ENCODE results near the gene BCAS3. TPM values are rescaled to one million over a fixed set of nuclear protein-coding genes. Genes with fewer than 3 reads are reported as not detected.

BCAS3 gene
- total RNA-seq, 2 experiments from 2014 or later: 7.2 to 7.5 TPM

GRCh38 chr17:61284746-61285145 lies 607.1 kb downstream of the BCAS3 start:
- H3K27ac Mint-ChIP-seq: no peak overlapping the region
- H3K27me3 Mint-ChIP-seq (ENCODE audit: low read depth): no peaks in the 10 kb centered on the region
- H3K9me3 Mint-ChIP-seq: no peaks in the 10 kb centered on the region
- peaks cover 21% of the 10 kb centered on the region for H3K4me1 Mint-ChIP-seq (ENCODE audit: low read depth)
- H3K36me3 Mint-ChIP-seq (ENCODE audit: low read depth): peaks cover 2% of the 10 kb centered on the region
- DNase-seq: no peak
- CTCF ChIA-PET: no interaction called here
- intact Hi-C loops (cut with micrococcal nuclease): loop anchor here (5.0 kb wide), 1 partner anchor 227 kb away; no protein-coding TSS in a partner anchor
- no peak overlapping the region for H3K4me3 Mint-ChIP-seq

- Mint-ChIP-seq H3K4me1 (ENCODE audit: low read depth) (peaks cover 11% of the 10 kb centered on the region), H3K27me3 (ENCODE audit: low read depth) (no peaks in the 10 kb centered on the region), H3K4me3 (no peak overlapping the region), H3K27ac (no peak overlapping the region), H3K36me3 (ENCODE audit: low read depth) (peaks cover 2% of the 10 kb centered on the region), H3K9me3 (no peaks in the 10 kb centered on the region)
- DNase-seq: no peak
- CTCF ChIA-PET: interaction anchor here (0.6 kb wide), 1 partner anchor 228 kb away, joined by 3 read pairs; no protein-coding TSS in a partner anchor
- intact Hi-C loops (cut with micrococcal nuclease): no loop called here
Observed at GRCh38 chr17:61285526-61286320, 608.1 kb downstream of the BCAS3 start.

GRCh38 chr17:61286449-61286848 lies 608.8 kb downstream of the BCAS3 start:
- H3K4me3 Mint-ChIP-seq: no peak overlapping the region

GRCh38 chr17:61289408-61290385 lies 612.0 kb downstream of the BCAS3 start:
- H3K36me3 Mint-ChIP-seq (ENCODE audit: low read depth): no peaks in the 10 kb centered on the region
- CTCF ChIA-PET: interaction anchor here (0.6 kb wide), 1 partner anchor 88 kb away, joined by 3 read pairs; no protein-coding TSS in a partner anchor
- no peak overlapping the region for H3K4me3 Mint-ChIP-seq
- H3K4me1 Mint-ChIP-seq (ENCODE audit: low read depth): peaks cover 4% of the 10 kb centered on the region
- H3K27me3 Mint-ChIP-seq (ENCODE audit: low read depth): no peaks in the 10 kb centered on the region
- intact Hi-C loops (cut with micrococcal nuclease): no loop called here
- H3K27ac Mint-ChIP-seq: no peak overlapping the region
- no peaks in the 10 kb centered on the region for H3K9me3 Mint-ChIP-seq
- no peak for DNase-seq

More at GRCh38 chr17:61286449-61286848, 608.8 kb downstream of the BCAS3 start:
- Mint-ChIP-seq H3K36me3 (ENCODE audit: low read depth) (peaks cover 2% of the 10 kb centered on the region), H3K4me1 (ENCODE audit: low read depth) (peaks cover 9% of the 10 kb centered on the region), H3K27ac (no peak overlapping the region), H3K9me3 (no peaks in the 10 kb centered on the region), H3K27me3 (ENCODE audit: low read depth) (no peaks in the 10 kb centered on the region)
- CTCF ChIA-PET: no interaction called here
- intact Hi-C loops (cut with micrococcal nuclease): no loop called here
- DNase-seq: no peak

GRCh38 chr17:61291451-61292285 lies 614.0 kb downstream of the BCAS3 start:
- Mint-ChIP-seq H3K27ac (no peak overlapping the region), H3K36me3 (ENCODE audit: low read depth) (no peaks in the 10 kb centered on the region), H3K4me3 (no peak overlapping the region), H3K27me3 (ENCODE audit: low read depth) (no peaks in the 10 kb centered on the region), H3K4me1 (ENCODE audit: low read depth) (no peaks in the 10 kb centered on the region), H3K9me3 (no peaks in the 10 kb centered on the region)
- intact Hi-C loops (cut with micrococcal nuclease): no loop called here
- DNase-seq: no peak
- CTCF ChIA-PET: no interaction called here

GRCh38 chr17:61294286-61294685 lies 616.6 kb downstream of the BCAS3 start:
- Mint-ChIP-seq H3K9me3 (no peaks in the 10 kb centered on the region), H3K27ac (no peak overlapping the region), H3K27me3 (ENCODE audit: low read depth) (no peaks in the 10 kb centered on the region), H3K4me1 (ENCODE audit: low read depth) (no peaks in the 10 kb centered on the region), H3K36me3 (ENCODE audit: low read depth) (no peaks in the 10 kb centered on the region), H3K4me3 (no peak overlapping the region)
- CTCF ChIA-PET: no interaction called here
- intact Hi-C loops (cut with micrococcal nuclease): no loop called here
- no peak for DNase-seq

- CTCF ChIA-PET: no interaction called here
- Mint-ChIP-seq H3K4me1 (ENCODE audit: low read depth) (no peaks in the 10 kb centered on the region), H3K4me3 (no peak overlapping the region), H3K9me3 (no peaks in the 10 kb centered on the region), H3K27ac (no peak overlapping the region), H3K36me3 (ENCODE audit: low read depth) (no peaks in the 10 kb centered on the region), H3K27me3 (ENCODE audit: low read depth) (no peaks in the 10 kb centered on the region)
- intact Hi-C loops (cut with micrococcal nuclease): no loop called here
- no peak for DNase-seq
Observed at GRCh38 chr17:61294777-61295176, 617.1 kb downstream of the BCAS3 start.

GRCh38 chr17:61296058-61296457 lies 618.4 kb downstream of the BCAS3 start:
- Mint-ChIP-seq H3K9me3 (no peaks in the 10 kb centered on the region), H3K27me3 (ENCODE audit: low read depth) (no peaks in the 10 kb centered on the region), H3K4me3 (no peak overlapping the region), H3K36me3 (ENCODE audit: low read depth) (no peaks in the 10 kb centered on the region), H3K27ac (no peak overlapping the region), H3K4me1 (ENCODE audit: low read depth) (no peaks in the 10 kb centered on the region)
- CTCF ChIA-PET: no interaction called here
- no peak for DNase-seq
- intact Hi-C loops (cut with micrococcal nuclease): no loop called here

- no peak for DNase-seq
- Mint-ChIP-seq H3K4me3 (no peak overlapping the region), H3K4me1 (ENCODE audit: low read depth) (no peaks in the 10 kb centered on the region), H3K27ac (no peak overlapping the region), H3K36me3 (ENCODE audit: low read depth) (no peaks in the 10 kb centered on the region), H3K9me3 (no peaks in the 10 kb centered on the region), H3K27me3 (ENCODE audit: low read depth) (no peaks in the 10 kb centered on the region)
- CTCF ChIA-PET: no interaction called here
- intact Hi-C loops (cut with micrococcal nuclease): no loop called here
Observed at GRCh38 chr17:61299517-61300513, 622.2 kb downstream of the BCAS3 start.

- intact Hi-C loops (cut with micrococcal nuclease): no loop called here
- DNase-seq: no peak
- no peaks in the 10 kb centered on the region for H3K9me3 Mint-ChIP-seq
- H3K4me1 Mint-ChIP-seq (ENCODE audit: low read depth): no peaks in the 10 kb centered on the region
- H3K27ac Mint-ChIP-seq: no peak overlapping the region
- H3K4me3 Mint-ChIP-seq: no peak overlapping the region
- H3K36me3 Mint-ChIP-seq (ENCODE audit: low read depth): no peaks in the 10 kb centered on the region
- CTCF ChIA-PET: no interaction called here
- no peaks in the 10 kb centered on the region for H3K27me3 Mint-ChIP-seq (ENCODE audit: low read depth)
Observed at GRCh38 chr17:61302953-61303816, 625.5 kb downstream of the BCAS3 start.

- H3K9me3 Mint-ChIP-seq: no peaks in the 10 kb centered on the region
- H3K27ac Mint-ChIP-seq: no peak overlapping the region
- H3K36me3 Mint-ChIP-seq (ENCODE audit: low read depth): no peaks in the 10 kb centered on the region
- no peak for DNase-seq
- intact Hi-C loops (cut with micrococcal nuclease): no loop called here
- H3K4me1 Mint-ChIP-seq (ENCODE audit: low read depth): no peaks in the 10 kb centered on the region
- CTCF ChIA-PET: no interaction called here
- no peak overlapping the region for H3K4me3 Mint-ChIP-seq
- no peaks in the 10 kb centered on the region for H3K27me3 Mint-ChIP-seq (ENCODE audit: low read depth)
Observed at GRCh38 chr17:61303817-61304096, 626.1 kb downstream of the BCAS3 start.

Data from activated naive CD4-positive, alpha-beta T cell treated with anti-CD3 and anti-CD28 coated beads for 36 hours (primary cell).